Activated CD8-positive, alpha-beta memory T cell treated with anti-CD3 and anti-CD28 coated beads, Interleukin-2, amount 50 U/mL, for 24 hours (primary cell): Measurements from ENCODE around the gene NCK2.

ENCODE experiments used
- DNase-seq: peaks from one replicate; pipeline ENCODE4 v3.0.0-alpha.2; 2020; ENCODE audit errors: extremely low read depth

Gene NCK2

DNA sequence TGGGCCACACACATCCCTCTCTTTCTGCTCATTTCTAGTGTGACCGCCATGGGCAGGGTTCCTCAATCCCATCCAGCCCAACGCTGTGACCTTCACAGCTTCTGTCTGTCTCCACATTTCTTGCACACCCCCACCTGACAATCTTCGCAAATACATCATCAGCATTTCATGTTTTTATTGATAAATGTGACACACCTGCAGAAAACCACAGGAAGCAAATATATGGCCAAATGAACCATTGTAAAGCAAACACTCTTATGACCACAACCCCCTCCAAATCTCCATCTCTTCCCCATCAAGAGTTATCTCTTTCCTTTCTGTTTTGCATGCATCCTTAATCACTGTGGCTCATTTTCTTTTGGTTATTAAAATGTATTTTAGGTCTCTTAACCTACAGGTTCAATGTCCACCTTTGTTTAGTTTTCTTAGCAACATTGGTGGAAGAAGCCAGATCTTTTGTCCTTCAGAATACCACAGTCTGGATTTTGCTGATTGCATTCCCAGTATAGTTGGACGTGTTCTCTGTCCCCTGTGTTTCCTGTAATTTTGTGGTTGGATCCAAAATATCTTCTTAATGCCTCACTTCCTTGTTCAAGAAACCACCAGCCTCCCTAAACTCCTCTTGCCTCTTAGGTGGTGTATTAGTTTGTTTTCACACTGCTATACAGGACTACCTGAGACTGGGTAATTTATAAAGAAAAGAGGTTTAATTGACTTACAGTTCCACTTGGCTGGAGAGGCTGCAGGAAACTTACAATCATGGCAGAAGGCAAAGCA, 9.8 kb upstream of the NCK2 start:
- DNase-seq = no peak

DNA sequence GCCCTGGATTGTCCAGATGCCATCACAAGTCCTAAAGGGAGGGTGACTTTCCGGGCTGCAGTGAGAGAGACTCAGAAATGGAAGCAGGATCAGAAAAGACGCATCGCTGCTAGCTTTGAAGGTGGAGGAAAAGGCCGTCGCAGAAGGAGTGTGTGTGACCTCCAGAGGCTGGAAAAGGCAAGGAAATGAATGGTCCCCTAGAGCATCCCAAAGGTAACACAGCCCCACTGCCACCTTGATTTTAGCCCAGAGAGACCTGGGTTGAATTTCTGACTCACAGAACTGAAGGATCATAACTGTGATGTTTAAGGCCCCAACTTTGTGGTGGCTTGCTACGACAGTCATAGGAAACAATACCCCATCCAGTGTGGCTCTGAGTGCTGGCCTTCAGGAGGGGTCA, 8.6 kb upstream of the NCK2 start:
- DNase-seq = no peak

DNA sequence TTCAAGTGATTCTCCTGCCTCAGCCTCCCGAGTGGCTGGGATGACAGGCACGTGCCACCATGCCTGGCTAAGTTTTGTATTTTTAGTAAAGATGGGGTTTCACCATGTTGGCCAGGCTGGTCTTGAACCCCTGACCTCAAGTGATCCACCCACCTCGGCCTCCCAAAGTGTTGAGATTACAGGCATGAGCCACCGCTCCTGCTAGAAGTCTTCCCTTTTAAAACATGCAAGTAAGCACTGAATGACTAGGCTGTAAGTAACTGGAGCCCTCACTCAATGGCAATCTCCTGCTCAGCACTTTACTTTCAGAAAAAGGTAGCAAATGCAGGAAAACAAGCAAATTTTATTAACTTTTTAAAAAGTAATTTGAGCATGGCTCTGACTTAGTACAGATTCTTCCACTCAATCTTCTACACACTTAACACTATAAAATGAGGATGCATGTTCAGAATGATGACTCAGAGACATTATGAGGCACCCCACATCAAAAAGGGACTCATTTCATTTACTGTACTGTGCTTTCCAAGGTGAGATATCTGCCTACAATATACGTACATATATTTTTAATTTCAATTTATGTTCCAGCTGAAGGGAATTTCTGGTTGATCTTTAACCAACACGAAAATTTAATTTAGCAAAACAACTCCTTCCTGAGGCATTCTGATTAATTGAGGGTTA, 6.6 kb upstream of the NCK2 start:
- no peak for DNase-seq

DNA sequence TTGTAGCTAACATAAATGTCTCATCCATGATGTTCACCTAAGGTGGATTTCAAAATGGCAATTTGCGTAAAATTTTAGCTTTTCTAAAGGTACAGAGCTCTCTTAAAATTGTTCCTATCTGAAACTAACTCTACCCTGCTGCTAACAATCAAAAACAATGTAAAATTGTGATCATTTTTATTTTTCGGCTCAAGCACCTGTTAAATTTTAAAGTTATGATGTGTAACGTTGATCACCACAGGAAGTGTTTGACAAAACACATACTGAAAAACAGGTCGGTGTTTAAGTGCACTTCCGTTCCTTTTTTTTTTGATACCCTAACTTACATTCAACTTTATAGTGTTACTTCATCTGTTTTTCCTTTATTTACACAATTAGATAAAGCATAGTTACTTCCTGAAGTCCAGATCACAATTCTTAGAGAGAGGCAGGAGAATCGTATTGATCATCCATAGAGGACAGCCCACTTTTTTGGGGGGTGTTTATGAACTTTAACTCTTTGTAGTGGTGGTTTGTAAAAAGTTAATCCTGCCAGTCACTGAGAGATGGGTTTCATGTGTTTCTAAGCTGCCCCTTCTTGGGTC, 6.0 kb upstream of the NCK2 start:
- no peak for DNase-seq

DNA sequence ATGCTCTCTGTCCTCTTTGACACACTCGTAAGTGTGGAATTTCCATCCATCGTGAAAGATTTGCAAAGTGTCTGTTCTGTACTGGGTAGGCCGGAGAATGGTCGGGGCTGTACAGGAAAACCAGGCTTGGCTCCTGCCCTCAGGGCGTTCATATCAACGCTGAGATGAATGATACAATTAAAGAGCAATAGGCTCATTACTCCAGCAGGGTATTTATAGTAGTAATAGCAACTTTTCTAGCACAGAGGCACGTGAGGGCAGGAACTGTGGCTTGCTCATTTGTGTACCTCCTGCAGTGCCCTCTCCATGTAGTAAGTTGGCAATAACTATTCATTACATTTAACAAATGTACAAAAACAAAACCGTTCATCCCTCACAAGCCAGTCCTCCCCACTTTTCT, 5.3 kb upstream of the NCK2 start:
- no peak for DNase-seq

DNA sequence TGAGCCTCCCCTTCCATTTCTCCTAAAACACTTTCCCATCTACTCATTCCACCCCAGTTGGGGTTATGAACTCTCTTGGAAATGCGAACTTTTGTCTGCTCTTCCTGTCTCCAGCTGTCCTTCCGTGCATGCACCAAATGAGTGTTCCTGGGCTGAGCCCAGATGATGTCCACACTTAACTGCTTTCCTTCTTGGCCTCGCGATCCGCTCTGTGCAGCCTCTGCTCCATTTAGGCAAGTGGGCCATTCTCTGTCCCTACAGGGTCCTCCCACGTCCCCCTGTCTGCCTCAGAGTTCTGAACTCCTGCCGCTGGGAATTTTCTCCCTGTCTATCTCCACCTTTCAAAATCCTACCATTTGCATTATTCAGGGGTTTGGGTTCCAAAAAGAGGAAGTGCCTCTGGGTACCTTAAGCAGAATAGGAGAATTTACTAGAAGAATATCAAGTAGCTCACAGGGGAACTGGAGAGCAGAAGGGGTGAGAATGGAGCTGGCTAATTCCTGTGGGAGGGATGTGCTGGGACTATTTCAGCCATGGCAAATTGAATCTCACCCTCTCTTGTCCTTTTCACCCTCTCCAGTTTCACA, 4.7 kb upstream of the NCK2 start:
- no peak for DNase-seq

DNA sequence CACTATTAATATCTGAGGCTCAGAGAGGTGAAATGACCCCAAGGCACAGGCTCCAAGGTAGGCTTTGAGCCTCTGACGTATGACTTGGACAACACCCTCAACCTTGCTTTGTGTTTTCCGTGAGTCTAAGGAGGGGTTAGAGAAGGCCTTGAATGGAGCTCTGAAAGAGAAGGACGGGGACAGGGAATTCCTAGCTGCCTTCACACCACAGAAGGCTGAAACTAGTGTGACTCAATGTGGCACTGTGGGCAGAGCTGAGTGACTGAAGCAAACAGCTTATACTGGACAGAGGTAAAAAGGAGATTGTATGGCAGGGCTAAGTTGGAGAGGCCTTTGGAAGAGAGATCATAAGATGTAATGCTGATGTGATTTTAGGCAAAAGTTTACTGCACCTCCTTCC, 3.5 kb upstream of the NCK2 start:
- no peak for DNase-seq

DNA sequence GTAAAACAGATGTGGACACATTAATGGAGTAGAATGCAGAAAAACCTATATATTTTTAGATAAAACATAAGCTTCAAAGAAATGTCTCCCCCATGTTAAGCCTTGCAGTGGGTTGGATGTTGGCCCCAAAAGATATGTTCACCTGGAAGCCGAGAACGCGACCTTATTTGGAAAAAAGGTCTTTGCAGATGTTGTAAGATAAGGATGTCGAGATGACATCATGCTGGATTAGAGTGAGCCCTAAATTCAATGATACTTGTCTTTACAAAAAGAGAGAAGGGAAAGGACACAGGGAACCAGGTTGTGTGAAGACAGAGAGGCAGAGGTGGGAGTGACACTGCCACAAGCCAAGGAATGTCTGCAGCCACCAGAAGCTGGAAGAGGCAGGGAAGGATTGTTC, 3.1 kb upstream of the NCK2 start:
- DNase-seq = no peak

DNA sequence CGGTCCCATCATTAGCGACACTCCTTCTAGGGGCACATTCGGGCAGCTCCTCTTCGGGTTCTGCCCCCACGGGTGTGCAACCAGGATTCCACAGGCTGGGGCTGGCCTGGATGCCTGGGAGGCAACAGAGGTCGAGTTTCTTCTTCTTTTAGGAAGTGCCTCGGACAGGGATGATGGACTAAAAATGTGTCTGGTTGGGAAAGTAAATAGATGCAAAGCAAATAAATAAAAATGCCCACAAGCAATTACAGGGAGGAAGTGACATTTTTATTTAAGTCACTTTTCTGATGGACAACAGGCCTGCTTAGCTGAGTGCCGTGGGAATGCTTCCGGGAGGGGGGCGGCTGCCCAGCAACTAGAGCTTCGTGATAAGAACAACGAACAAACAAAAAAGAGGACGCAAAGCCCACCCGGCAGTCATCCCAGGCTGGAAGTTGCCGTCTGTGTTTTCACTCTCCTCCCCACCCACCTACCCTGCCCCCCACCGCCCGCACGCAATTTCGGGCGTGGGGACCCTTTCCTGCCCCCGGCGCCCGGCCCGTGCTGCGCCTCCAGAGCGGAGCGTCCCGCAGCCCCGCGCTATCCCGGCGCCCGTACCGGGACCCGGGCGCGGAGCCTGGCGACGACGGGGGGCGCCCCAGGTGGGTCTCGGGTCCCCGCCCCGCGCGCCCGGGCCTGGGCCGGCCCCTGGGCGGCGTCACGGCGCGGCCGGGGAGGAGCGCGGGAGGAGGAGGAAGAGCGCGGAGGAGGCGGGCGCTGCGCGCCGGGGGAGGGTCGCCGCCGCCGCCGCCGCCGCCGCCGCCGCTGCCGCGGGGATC, 412 bp upstream of the NCK2 start:
- no peak for DNase-seq

DNA sequence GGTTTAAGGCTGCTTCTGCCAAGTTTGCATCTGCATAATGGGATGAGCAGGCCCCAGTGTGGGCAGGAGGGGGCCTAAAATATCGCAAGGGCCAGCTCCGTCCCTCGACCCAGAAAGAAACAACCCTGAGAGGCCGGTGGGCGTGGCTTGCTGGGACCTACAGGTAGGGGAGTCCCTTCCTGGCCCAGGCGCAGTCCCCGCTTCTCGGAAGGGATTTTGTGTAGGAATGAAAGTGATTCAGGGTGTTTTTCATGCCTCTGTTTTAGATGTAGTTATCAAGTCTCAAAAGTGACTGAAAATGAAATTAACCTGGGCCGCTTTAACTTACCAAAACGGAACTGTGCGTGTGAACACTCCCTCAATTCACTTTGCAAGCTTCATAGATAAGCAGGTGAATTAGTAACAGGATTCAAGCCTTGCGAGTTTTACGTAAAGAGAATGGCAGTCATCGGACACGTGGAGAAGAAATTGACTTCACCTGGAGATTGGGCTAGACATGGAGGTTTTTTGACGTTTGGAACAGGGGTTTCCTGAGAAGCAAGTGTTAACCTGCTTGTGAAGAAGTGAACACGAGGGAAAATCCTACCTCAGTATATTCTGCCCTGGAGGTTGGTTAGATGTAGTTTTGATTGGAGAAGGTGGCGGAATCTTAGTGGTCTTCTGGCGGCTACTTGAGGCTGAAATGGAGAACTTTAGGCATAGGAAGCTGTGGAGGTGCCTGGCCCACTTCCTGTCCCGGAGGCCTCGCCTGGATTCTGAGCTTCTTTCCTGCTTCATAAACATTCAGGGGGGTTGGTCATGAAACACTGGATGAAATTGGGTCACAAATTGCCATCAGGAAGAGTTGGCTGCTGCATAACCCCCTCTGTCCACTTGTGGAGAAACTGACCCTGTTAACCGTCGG, 1.7 kb downstream of the NCK2 start:
- peak; percentile 70 for DNase-seq

DNA sequence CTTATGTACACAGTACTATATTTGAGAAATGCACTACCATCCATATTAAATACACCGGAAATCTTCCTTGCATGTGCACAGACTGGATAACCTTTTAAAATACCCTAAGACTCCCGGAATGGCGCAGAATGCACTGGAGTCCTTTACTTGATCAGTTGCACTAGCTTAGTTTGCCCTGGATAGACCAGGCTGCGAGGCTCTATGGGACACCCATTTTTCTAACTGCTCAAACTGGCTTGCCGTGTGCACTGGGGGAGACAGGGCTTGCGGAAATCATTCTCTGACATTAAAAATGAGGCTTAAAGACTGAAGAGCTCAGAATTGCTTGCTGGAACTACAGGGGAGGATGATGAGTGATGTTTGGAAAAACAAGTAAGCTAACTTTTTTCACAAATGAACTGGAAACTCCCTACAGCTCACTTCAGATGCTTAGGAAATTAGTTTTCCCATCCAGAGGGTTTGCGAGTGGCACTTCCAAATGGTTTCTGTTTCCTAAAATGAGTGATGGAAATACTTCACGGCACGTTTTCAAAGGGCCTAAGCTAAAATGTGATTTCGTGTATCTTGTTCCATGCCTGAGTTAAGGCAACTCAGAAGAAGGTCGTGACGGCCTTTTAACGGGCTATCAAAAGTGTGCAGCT, 2.7 kb downstream of the NCK2 start:
- no peak for DNase-seq

DNA sequence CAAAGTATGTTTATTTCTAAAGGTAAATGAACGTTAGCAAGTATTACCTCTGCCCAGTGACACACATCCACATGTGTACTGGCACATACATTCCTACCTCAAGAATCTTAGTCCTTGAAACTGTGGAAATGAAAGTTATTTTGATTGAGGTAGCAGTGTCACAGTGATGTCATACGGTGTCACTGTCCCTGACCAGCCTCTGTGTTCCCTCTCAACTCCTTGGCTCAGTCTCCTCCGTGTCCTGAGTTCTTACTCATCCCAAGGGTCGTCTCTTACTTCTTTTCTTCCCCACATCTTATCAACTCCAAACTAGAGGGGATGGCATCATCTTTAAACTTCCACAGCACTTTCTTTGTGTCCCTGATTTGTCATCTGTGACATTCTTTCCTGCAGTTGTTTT, 3.3 kb downstream of the NCK2 start:
- no peak for DNase-seq

DNA sequence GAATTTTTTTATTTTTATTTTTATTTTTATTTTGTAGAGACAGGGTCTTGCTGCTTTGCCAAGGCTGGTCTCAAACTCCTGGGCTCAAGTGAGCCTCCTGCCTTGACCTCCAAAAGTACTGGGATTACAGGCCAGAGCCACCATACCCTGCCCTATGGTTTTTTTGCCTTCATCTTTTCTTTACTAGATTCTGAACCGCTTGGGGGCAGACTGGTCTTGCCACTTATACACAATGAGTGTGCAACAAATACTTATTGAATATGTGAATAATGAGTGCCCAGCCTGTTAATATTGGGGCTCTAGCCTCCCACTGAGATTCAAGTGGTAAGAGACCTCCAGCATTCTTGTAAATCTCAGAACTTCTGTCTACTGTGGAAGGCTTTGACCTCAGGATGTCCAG, 3.9 kb downstream of the NCK2 start:
- DNase-seq = no peak

DNA sequence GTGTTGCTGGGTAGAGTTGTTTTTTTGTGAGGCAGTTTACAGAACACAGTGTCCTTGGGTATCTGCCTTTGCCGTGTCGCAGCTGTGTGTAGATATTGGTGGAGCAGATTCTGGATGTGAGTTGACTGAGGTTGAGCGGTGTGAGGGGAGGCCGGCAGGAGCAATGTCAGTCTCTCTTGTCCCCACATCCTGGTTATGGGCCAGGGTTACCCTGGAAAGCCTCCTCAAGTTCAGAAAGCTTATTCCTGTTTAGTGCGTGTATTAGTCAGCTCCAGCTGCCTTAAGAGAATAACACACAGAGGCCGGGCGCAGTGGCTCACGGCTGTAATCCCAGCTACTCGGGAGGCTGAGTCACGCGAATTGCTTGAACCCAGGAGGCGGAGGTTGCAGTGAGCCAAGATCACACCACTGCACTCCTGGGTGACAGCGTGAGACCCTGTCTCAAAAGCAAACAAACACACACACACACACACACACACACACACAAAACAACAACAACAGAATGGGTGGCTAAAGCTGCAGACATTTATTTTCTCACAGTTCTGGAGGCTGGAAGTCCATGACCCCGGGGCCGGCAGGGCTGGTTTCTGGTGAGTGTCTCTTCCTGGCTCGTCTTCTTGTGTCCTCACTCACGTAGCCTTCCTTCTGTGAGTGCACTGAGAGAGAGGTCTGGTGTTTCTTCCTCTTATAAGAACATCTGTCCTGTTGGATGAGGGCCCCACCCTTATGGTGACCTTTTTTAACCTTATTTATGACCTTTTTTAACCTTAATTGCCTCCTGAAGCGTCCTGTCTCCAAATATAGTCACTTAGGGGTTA, 5.1 kb downstream of the NCK2 start:
- no peak for DNase-seq

DNA sequence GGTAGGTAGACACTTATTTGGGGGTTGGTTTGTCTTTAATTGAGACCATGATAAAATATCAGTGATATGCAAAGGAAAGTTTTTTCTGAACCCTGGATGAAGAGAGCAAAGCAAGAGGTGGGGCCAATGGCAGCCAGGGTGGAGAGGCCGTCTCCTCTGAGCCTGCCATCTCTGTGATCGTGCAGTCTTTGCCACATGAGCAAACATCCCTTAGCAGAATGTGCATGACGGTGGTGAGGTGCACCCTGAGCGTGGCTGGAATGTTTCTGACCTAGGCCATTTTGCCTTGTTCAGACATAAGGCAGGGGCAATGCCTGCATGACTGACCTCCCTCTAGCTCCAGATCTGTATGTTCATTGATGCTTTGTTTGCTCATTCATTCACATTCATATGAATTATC, 6.0 kb downstream of the NCK2 start:
- no peak for DNase-seq

DNA sequence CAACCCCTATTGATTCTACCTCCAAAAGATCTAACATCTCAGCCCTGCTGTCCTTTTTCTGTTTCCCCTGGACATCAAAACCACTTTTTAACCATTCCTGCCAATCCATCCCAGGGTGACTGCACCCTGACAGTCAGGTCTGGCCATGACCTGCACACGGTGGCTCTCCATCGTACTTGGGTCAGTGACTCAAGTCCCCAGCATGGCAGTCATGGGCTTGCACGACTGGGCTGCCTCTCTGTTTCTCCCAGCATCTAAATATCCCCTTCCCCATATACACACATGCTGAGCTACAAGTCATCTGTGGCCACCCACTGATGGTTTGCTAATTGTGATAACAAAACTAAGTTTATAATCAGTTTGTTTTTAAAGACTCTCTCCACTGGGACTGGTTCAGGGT, 6.6 kb downstream of the NCK2 start:
- no peak for DNase-seq

DNA sequence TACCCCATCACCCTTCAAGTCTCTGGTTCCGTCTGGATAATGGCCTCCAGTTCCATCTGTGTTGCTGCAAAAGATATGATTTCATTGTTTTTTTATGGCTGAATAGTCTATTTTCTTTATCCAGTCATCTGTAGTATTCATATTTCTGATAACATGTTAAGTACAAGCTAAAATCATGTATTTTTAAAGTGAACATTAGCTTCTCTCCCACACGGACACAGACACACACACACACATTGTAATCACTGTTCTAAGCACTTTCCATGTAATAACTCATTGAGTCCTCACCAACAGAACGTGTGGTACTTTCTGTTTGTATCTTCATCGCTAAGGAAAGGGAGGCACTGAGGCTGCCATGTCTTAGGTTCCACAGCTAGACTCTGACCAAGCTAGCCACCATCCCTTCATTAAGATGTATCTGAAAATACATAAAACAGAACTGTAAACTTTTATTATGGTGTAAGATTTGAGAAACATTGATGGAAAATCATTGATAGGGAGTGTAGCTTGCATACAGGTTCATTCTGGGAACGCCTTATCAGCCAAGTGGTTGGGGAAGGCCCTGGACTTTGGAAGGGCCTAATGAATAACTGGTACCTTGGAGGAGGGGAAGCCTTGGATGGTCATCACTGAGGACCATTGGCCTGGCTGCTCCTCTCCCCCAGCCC, 8.1 kb downstream of the NCK2 start:
- DNase-seq = no peak

DNA sequence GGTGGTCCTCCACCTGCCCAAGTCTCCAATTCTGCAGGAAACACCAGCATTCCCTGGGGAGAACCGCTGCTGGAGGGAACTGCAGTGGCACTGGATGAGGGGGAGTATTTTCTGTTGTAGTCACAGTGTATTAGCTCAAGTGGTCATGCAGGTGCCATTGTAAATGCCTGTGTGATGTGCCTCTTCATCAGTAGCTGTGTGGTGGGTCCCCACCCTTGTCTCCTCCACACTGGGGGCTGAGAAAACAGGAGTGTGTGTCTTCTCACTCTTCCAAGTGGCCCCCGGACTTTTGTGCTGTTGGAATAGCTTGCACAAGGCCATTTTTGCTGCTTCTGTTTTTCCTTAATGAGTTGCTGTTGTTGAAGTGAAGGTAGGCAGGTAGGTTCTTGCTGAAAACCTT, 8.7 kb downstream of the NCK2 start:
- DNase-seq = no peak

DNA sequence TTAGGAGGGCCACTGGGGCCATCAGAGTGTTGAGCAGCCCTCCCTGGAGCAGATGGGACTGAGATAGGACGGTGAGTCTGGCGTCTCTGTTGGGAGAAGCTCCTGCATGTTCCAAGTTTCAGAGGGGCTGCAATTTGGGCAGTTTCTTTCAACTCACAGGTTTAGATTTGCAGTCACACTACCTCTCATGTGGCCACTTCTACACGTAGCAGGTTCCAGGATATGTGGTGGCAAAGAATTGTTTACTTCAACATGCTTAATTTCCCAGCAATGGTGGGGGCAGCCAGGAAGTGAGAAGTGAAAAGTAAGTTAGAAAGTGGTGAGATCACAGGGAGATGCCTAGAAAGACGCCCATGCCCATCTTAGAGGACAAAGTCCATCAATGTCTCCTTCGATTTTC, 9.3 kb downstream of the NCK2 start:
- DNase-seq = no peak
